Calu3 (cell line): ENCODE measurements around the gene KATNB1. TPM values are rescaled to one million over a fixed set of nuclear protein-coding genes. Genes with fewer than 3 reads are reported as not detected.

Experiments used
- BruUV-seq: library from RNA; stranded (reverse); fragments of 400-500 nt; replicated peaks from 2 replicates; lab custom pipeline; 2021; lab: Mats Ljungman, UMichigan
- CTCF ChIA-PET: fragments of 300-600 bp; sonication (Branson Sonifier 250); formaldehyde crosslinking; loops from one replicate; lab custom pipeline; 2022; ENCODE audit warnings: antibody characterized with exemption; lab: Charles Lee
- DNase-seq: peaks from one replicate; pipeline ENCODE4 v3.0.0; 2022
- H3K27ac Mint-ChIP-seq: one replicate; pipeline ENCODE4 v1.8.0; 2022; ENCODE audit warnings: mixed read lengths; ENCODE audit not compliant: unreplicated experiment
- H3K27me3 Mint-ChIP-seq: one replicate; pipeline ENCODE4 v1.8.0; 2022; ENCODE audit warnings: mixed read lengths; ENCODE audit not compliant: unreplicated experiment
- H3K36me3 Mint-ChIP-seq: one replicate; pipeline ENCODE4 v1.8.0; 2022; ENCODE audit warnings: mild to moderate bottlenecking, moderate library complexity, mixed read lengths; ENCODE audit not compliant: insufficient read depth, unreplicated experiment
- H3K4me1 Mint-ChIP-seq: one replicate; pipeline ENCODE4 v1.8.0; 2022; ENCODE audit warnings: mild to moderate bottlenecking, low read depth, mixed read lengths; ENCODE audit not compliant: unreplicated experiment
- H3K4me3 Mint-ChIP-seq: one replicate; pipeline ENCODE4 v1.8.0; 2022; ENCODE audit warnings: mild to moderate bottlenecking, low read depth, moderate library complexity, mixed read lengths; ENCODE audit not compliant: unreplicated experiment
- H3K9me3 Mint-ChIP-seq: one replicate; pipeline ENCODE4 v1.8.0; 2022; ENCODE audit warnings: low read depth, mixed read lengths; ENCODE audit not compliant: unreplicated experiment
- intact Hi-C: fragments of 100-400 bp; cut with micrococcal nuclease; formaldehyde crosslinking; loops from one replicate; pipeline ENCODE4 v1.10.0; 2022; ENCODE audit not compliant: unreplicated experiment
- total RNA-seq: library from RNA; stranded (reverse); gene quantifications from 2 replicates; pipeline ENCODE4 v1.2.3, GENCODE V29; 2022
- TF ChIP-seq, protein P1 (sequence below): fragments of 200-600 bp; IDR thresholded peaks from one replicate; pipeline ENCODE4 v1.8.0; 2022; ENCODE audit warnings: antibody characterized with exemption; ENCODE audit not compliant: unreplicated experiment

Gene KATNB1
- total RNA-seq, 1 experiment from 2014 or later, result 28.6 TPM

DNA sequence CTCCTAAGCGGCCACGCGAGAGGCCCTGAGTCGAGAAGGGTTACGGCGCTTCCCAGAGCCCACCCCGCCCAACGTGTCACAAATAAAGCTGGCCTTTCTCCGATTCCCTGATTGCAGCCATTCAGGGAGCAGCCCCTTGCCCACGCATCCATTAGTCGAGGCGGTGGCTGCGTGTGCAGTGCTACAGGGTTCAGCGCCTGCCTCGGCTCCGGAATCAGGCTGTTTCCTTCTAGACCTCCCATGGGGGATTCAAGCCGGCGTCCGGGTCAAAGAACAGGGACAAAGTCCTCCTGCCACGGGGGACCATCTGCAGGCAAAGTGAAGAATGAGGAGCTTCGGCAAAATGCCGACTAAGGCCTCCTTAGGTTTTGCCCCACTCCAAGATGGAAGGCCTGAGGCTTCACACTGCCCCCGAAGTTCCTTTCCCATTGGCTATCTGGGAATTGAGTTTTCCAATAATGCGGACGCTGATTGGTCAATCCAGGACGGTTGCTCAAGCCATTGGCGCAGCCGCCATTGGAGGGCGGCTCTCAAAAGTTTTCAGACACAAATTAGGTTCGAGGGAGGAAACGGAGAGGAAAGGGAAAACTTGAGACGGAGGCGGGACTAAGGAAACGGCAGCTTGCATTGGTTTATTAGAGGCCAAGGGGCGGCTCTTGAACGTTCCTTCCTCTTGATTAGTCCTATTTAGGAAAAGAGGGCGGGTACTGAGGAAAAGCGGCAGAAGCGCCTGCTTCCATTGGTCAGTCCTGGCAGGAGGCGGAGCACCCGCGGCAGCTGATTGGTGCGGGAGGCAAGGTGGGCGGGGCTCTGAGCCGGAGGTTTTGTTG, 430 bp upstream of the KATNB1 start:
- DNase-seq, result peak; percentile 99
- Mint-ChIP-seq H3K27me3 (peaks cover 19% of the 10 kb centered on the region), H3K36me3 (peaks cover 27% of the 10 kb centered on the region), H3K4me3 (peak overlapping the region; percentile 89), H3K9me3 (no peaks in the 10 kb centered on the region), H3K4me1 (peaks cover 13% of the 10 kb centered on the region), H3K27ac (peak overlapping the region; percentile 88)
- TF ChIP-seq, protein P1, sequence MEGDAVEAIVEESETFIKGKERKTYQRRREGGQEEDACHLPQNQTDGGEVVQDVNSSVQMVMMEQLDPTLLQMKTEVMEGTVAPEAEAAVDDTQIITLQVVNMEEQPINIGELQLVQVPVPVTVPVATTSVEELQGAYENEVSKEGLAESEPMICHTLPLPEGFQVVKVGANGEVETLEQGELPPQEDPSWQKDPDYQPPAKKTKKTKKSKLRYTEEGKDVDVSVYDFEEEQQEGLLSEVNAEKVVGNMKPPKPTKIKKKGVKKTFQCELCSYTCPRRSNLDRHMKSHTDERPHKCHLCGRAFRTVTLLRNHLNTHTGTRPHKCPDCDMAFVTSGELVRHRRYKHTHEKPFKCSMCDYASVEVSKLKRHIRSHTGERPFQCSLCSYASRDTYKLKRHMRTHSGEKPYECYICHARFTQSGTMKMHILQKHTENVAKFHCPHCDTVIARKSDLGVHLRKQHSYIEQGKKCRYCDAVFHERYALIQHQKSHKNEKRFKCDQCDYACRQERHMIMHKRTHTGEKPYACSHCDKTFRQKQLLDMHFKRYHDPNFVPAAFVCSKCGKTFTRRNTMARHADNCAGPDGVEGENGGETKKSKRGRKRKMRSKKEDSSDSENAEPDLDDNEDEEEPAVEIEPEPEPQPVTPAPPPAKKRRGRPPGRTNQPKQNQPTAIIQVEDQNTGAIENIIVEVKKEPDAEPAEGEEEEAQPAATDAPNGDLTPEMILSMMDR, result no peak
- CTCF ChIA-PET, result interaction anchor here (0.6 to 2.1 kb wide), 10 partner anchors 10 to 423 kb away, joined by 3 to 7 read pairs (median 4); partner anchors contain the start of gene ADGRG1
- TSS peak; percentile 94 for BruUV-seq
- intact Hi-C loops, result loop anchor here (5.0 to 10.0 kb wide), 2 partner anchors 143 to 390 kb away; partner anchors contain the start of gene CFAP20

DNA sequence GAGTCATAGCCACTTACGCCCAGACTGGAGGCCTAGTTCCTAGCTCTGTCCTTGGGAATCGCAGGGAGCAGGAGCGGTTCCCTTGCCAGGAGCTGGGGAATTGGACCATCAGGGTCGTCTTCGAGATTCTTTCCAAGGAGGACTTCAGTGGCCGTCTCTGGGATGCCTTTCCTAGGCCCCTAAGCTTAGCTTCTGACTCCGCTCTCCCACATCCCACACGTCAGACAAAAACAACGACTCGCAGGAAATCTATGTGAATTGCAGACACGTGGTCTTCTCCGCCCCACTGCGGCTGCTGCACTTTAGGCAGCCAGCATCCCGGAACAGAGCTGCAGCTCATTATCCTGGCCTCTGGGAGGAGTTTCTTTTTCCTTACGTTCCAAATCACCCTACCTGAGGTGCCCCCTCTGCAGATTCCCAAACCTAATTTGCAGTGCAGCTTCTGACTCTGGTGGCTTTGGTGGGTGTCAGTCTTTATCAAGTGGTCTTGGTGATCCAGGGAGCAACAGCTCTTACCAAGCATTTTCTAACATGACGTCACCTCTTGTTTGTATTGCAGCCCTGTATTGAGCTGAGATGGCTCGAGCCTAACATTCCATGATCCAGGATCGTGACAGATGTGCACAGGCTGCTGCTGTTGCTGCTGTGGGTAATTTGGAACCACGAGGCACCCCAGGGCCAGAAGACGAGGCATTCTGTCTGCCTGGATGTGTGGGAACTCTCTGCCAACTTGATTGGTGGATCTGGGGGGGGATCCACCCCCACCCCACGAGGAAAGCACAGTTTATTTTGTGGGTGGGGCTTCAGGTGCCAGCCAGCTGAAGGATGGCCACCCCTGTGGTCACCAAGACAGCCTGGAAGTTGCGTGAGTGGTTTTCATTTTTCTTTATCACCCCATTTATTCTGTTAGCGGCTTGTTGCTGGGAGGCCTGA, 1.1 kb downstream of the KATNB1 start:
- peak overlapping the region; percentile 88 for H3K27ac Mint-ChIP-seq
- H3K4me1 Mint-ChIP-seq, result peaks cover 13% of the 10 kb centered on the region
- peak; percentile 58 for DNase-seq
- TF ChIP-seq, protein P1, result no peak
- no peaks in the 10 kb centered on the region for H3K9me3 Mint-ChIP-seq
- peak overlapping the region; percentile 89 for H3K4me3 Mint-ChIP-seq
- no TSS peak for BruUV-seq
- CTCF ChIA-PET, result interaction anchor here (0.6 to 2.1 kb wide), 14 partner anchors 12 to 291 kb away, joined by 3 to 15 read pairs (median 4); partner anchors contain the start of gene ADGRG1
- peaks cover 3% of the 10 kb centered on the region for H3K27me3 Mint-ChIP-seq
- intact Hi-C loops, result loop anchor here (5.0 to 10.0 kb wide), 2 partner anchors 144 to 388 kb away; partner anchors contain the start of gene CFAP20
- H3K36me3 Mint-ChIP-seq, result peaks cover 27% of the 10 kb centered on the region

DNA sequence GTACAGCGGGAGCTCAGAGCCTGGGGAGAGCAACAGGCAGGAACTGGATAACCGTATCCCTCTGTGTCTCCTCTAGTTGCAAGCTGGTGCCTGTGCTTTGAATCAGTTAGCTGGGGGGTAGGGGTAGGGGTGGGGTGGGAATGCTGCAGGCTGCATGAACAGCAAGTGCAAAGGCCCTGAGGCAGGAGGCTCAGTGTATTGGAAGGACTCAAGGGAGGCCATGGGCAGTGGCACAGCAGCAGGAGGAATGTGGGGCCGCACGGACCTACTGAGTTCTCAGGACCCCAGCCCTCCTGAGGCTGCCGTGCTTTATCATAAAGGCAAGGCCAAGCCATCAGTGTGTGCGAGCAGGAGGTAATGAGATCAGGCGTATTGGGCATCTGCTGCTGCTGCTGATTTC, 3.3 kb downstream of the KATNB1 start:
- TF ChIP-seq, protein P1, result no peak
- Mint-ChIP-seq H3K27ac (no peak overlapping the region), H3K27me3 (no peaks in the 10 kb centered on the region), H3K36me3 (peaks cover 27% of the 10 kb centered on the region), H3K9me3 (no peaks in the 10 kb centered on the region), H3K4me3 (no peak overlapping the region), H3K4me1 (peaks cover 13% of the 10 kb centered on the region)
- intact Hi-C loops, result loop anchor here (5.0 to 10.0 kb wide), 2 partner anchors 147 to 386 kb away; partner anchors contain the start of gene CFAP20
- DNase-seq, result no peak
- no TSS peak for BruUV-seq
- CTCF ChIA-PET, result interaction anchor here (0.6 to 1.1 kb wide), 3 partner anchors 17 to 144 kb away, joined by 3 to 7 read pairs (median 4); no protein-coding TSS in a partner anchor
